Activated CD8-positive, alpha-beta memory T cell treated with anti-CD3 and anti-CD28 coated beads, Interleukin-2, amount 50 U/mL, for 48 hours (primary cell): ENCODE results near the gene COL17A1.

Source experiments
- DNase-seq: peaks from one replicate; pipeline ENCODE4 v3.0.0-alpha.2; 2020

COL17A1 gene

DNA sequence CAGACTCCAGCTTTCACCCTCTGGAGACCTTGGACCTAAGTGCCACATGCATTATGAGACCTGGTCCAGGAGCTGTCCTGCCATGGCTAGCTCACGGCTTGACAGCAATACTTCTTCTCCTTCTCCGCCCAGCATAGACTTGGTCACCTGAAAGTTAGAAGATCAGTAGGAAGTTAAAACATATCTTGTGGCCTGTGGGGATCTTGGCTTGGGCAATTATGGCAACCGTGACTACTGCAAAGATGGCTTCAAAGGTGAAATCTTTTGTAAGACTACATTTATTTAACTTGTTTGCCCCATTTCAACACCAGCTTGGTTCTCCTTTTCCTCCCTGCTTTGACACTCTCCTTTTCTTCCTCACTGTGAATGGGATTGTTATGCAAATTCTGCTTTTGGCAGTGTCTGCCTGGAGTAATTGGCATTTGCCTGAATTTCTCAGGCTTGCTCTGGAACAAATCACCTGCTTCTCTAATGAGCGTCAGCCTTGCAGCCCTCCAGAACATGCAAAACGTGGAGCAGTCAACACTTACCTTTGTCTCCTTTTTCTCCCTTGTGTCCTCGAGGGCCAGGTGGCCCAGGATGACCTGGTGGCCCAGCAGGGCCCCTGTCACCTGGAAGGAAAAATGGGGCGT is 53.4 kb downstream of the COL17A1 start:
- DNase-seq, result no peak

DNA sequence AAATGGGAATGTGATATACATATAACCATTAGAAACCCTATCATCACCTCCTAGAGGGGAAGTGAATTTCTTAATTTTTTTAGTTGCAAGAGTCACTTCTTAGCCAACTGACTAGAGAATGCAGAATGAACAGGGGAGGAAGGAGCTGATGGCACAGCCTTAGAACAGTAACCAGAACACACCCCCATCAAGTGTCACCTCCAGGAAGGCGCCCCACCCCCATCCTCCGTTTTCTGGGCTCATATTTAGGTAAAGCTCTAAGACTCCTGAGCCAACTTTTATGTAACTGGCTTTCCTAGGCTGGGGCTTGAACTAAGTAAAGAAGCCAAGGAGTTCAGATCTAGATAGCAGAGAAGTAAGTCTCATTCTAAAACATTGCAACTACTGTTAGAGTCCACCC is 54.0 kb downstream of the COL17A1 start:
- DNase-seq, result no peak

DNA sequence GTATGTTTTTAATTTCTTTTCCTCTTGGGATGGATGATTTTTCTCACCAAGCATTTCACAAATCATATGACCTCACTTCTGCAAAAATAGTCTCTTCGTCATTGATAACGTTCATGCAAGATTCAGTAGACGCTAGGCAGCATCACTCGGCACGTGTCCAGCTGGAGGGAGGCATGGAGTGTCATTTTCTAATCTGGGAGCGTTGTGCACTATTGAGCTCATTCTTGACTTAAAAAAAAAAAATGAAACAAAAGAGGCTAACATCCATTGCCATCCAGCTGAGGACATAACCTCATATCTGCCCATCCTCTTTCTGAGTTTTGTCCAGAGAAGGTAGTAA is 56.2 kb downstream of the COL17A1 start:
- no peak for DNase-seq

DNA sequence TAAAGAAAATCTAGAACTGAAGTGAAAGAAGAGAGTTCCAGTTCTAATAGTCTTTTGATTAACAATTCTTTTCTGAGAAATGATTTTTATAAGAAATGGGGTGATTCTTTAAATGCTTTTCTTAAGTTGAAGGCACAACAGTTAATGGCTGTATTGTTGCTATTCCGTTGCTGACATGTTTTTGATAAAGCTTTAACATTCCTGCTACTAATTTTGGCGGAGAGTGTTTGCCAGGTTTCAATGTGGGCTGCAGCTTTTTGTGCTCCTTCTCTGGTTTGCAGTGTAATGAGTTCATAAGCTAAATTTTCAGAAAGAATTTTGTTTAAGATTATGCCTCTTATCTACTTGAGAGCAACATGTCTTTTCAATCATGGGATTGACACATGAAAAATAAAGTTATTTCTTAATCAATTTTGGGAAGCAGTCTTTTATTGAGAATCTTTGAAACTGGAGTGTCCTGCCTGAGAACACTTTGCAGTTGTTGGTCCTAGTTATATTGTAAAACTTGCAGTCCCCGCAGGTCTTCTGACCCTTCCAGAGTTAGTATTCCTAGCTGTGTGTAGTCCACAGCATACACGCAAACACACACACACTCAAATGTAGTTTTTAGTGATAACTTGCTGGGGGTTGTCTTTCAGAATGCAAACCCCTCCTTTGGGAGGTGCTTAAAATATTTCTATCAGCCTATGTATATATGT is 56.7 kb downstream of the COL17A1 start:
- no peak for DNase-seq

DNA sequence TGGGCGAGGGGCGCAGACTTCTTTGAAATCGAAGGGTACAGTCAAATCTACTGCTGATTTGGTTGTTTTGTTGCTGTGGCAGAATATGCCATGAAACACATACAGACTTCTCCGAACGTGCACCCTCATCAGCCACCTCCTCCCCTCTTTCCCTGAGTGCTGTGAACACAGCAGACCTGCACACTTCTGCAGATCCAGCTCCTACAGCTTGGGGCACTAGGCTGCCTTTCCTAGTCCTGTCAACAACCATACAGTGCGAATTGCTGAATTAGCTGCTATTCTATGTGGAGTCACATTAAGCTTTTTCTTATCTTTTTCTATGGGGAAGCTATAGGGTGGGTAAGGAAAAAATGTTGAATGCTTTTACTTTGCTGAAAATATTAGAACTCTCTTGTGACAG is 57.5 kb downstream of the COL17A1 start:
- no peak for DNase-seq

DNA sequence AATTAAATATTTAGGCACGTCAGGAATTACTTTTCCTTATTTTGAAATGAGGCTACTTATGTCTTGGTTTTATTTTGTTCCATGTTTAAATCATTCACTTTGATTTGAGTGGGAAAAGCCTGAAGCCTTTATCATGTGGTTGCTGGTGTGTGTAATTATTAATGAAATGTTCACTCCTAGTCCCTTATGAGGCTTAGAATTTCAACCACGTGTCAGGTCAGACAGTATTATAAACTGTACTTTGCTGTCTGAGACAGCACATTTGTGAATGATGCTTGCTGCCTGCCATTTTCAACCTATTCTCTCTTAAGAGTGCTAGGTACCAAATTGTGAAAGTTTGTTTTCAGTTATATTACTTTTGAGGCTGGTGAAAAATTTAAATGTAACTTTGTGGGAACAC is 58.9 kb downstream of the COL17A1 start:
- no peak for DNase-seq

DNA sequence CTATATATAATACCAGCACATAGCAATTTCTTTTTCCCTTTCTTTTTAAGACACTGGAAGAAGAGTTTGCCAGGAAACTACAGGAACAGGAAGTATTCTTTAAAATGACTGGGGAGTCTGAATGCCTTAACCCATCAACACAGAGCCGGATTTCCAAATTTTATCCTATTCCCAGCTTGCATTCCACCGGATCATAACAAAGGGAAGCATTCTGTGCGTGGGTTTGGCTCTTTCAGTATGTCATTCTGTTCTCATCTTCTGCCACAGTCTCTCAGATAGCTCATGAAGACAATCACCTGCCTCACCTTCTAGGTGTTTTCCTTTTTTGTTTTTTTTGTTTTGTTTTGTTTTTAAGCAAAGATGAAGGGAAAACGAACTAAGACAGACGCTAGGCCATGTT is 60.2 kb downstream of the COL17A1 start:
- DNase-seq, result no peak

DNA sequence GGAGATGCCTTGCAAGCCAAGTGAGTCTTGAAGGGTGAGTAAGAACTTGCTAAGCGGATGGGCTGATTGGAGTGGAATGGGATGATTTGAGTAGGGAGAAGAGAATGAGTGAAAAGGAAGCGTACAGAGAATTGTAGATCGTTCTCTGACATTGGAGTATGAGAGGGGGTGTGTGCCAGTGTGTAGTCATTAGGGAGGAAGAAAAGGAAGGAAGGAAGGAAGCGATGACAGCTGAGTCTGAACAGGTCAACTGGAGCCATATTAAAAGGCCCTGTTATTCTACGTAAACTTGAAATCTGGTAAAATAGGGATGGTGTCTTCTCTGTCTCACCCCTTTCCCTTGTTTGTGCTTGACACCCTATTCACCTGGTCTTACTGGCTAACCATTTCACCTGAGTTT is 63.7 kb downstream of the COL17A1 start:
- no peak for DNase-seq

DNA sequence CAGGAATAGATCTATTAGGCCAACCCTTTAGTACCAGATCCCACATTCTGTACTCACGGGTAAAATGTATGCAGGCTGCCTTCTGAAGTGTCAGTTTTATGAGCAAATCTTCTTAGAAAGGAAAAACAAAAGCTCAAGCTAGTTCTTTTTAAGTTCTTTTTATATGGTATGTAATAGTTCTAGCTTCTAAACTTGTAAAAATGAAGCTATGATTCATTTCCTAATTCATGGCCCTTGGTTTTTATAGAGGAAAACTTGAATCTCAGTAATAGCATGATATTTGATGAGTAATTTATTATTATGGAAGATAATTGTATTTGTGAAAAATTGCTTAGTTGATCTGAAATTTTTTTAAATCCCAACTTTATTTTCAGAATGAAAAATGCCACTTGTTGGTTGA is 64.4 kb downstream of the COL17A1 start:
- no peak for DNase-seq

DNA sequence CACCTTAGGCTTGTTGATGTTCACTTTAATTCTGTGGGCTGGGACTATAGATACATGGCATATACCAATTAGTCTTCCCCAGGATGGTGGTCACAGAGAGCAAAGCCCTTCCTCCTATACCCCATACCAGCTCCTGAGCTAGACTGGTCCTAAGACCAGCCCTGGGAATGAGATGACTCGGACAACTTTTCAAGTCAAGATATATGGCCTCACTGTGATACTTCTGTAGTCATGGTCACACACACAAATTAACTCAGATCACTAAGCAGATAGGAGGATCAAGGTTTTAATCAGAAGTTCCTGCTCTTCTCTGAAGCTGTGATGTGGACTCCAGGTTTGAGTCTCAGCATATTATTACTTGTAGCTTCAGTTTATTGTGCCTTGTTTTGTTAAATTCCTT is 65.7 kb downstream of the COL17A1 start:
- no peak for DNase-seq

DNA sequence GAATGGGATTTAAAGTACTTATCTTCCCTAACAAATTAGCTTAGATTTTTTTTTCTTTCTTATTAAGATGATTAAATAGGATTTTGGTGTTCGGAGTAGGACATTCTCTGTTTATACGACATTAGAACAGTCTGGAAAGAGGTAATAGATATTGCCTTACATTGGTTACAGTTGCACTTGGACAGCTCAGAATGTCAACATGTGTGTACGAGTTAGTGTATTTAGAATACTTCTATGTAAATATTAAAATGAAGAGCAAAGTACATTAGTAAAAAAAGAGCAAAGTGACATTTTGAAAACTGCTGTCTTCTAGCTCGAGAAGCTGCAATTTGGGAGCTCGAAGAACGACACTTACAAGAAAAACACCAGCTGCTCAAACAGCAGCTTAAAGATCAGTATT is 67.2 kb downstream of the COL17A1 start:
- DNase-seq, result no peak

DNA sequence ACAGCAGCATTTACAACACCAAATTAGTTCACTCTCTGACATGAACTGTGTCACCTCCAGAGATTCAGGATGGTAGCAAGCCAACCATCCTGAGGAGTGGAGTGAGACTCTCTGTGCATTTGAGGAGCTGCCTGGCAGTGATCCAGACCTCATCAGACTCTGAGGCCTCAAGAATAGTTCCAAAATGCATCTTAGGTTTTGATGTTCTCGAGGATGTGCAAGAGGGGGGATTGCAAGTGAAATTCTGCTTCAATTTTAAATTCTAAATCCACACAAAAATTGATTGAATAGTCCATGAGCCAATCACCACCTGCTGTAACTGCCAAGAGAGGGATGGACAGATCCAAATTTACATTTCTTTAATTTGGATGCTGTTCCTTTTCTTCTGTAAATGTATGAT is 69.0 kb downstream of the COL17A1 start:
- no peak for DNase-seq

DNA sequence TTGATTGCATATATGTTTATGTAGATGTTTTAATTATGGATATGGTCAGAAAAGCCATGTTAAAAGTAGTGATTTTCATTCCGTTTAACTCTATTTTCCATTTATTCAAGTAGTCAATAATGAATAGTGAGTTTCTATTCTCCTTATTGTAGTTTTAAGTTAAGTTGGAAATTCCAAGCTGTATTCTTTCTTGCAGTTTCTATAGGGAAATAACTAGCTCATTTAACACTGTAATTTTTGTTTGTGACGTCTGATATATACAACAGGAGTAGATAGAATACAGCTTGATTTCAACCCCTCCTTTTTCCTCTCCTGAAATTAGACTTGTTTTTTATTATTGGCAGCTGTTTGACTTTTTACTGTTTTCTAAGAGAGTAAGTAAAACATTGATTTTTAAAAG is 71.5 kb downstream of the COL17A1 start:
- DNase-seq, result no peak

DNA sequence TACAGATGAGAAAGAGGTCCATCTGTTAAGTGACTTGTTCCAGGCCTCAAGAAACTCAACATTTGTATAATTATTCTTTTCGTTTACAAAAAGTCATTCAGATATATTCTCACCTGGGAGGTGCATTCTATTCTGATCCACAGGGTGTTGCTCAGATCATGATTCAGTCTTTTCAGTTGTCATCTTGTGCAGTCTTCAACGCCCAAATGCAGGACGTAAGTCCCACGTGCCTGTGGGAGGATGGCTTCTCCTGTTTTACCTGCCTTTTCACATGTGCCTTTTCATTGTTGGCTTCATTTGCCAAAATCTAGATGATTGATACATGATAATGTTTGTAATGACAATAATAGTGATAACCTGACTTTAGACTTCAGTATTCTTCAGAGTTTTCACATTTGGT is 72.2 kb downstream of the COL17A1 start:
- DNase-seq, result no peak

DNA sequence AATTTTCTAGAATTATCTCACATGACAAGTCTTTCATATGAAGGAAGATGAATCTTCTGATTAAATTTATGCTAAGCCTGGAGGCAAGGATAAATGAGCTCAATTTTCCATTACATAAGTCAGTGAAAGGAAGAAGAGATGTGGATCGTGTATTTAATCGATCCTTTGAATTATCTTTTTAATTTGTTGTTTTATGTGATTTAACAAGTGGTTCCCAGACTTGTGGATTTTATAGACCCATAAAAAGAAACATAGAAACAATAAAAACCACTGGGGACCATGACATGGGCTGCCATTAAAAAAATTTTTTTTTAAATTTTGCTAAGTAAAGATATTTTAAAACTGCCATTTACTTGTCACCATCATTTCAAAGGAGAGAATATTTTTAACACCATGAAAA is 73.8 kb downstream of the COL17A1 start:
- no peak for DNase-seq

DNA sequence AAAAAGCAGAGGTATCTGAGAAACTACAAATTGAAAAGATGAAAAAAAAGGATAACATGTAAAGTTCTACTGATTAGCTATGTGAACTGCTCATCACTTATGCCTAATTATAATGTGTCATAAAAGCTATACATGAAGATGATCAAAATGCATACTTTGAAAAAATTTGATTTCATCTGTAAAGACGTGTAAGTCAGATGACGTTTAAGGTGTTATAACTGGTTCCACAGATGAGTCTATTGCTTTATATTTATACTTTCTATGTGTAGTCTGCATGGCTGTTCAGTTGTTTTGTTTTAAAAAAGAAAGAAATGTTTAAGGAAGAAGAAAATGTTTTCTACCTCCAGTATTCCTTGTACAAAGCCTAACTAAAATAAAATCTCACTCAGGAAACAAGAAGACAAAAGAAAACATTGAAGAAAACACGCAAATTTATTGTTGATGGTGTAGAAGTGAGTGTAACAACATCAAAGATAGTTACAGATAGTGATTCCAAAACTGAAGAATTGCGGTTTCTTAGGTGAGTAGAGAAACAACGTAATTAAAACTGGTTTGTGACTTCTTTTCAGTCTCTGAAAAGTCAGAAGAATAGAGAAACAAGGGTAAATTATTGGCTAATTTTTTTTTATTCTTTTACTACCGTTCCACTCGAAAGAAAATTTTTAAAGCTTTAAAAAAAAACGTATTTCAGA is 80.4 kb downstream of the COL17A1 start:
- DNase-seq, result no peak

DNA sequence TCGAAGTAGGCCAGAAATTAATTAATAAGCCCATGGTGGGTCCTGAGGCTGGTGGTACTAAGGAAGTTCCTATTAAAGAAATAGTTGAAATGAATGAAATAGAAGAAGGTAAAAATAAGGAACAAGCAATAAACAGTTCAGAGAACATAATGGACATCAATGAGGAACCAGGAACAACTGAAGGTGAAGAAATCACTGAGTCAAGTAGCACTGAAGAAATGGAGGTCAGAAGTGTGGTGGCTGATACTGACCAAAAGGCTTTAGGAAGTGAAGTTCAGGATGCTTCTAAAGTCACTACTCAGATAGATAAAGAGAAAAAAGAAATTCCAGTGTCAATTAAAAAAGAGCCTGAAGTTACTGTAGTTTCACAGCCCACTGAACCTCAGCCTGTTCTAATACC is 82.8 kb downstream of the COL17A1 start:
- no peak for DNase-seq

DNA sequence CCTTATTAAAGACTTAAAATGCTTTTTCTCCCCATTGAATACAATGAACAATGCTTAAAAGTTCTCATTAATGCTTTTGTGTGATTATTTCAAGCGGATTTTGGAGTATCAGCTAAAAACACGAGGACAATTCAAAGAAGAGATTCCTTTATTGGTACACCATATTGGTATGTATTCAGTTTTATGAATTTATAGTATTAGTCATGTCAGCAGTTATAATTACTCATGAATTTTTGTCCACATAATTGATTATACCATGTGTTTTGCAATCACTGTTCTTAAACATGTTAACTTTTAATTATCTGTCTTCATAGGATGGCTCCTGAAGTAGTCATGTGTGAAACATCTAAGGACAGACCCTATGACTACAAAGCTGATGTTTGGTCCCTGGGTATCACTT is 86.9 kb downstream of the COL17A1 start:
- DNase-seq, result no peak

DNA sequence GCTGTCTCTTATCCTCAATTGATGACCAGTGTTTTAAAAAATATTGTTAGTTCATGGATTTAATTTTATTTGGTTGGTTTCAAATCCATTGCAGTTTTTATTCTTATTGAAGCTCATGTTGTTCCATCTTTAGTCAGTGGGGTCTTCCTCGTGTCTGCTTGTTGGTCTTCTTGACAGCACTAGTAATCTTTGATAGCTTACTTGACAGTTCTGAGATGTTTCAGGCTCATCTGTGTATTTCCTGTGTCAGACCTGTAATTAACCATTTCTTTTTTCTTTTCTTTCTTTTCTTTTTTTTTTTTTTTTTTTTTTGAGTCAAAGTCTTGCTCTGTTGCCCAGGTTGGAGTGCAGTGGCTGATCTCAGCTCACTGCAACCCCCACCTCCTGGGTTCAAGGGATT is 90.5 kb downstream of the COL17A1 start:
- DNase-seq, result no peak

DNA sequence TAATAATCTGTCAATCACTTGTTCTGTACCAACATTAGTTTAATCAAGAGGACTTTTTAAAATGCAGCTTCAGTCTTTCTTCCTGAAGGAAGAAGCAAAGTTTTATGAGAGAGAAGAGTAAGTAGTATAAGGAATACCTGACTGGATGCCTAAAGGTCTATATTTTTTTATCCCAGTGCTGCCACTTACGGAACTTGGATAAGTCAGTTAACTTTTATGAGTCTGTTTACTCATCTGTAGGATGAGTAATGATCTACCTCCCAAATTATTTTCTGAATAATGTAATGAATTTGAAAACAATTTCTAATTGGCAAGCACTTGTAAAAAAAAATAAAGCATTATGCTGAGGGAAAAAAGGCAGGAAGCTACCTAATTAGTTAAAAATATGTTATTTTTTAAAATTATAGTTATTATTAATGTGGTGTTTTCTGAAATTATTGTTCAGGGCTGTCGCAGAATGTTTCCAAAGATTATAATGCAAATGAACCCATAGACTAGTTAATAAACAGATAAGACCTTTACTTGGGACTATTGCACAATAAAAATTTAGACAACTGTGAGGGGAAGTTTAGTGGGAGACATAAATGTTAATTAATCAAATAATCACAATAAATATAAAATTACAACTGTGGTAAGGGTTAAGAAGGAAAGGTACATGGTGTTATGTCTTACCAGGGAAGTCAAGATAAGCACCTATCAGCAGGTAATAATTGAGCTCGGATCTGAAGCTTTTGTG is 94.1 kb downstream of the COL17A1 start:
- DNase-seq, result no peak

DNA sequence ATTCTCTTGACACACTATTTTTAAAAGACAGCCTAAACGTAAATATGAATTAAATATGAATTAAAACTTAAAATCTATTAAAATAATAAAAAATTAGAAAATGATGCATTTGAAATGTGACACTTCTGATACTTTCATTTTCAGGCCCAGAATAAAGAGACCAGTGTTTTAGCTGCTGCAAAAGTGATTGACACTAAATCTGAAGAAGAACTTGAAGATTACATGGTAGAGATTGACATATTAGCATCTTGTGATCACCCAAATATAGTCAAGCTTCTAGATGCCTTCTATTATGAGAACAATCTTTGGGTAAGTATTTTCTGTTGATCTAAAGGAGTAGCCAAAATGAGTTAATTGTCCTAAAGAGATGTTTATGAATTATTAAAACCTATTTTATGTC is 95.1 kb downstream of the COL17A1 start:
- no peak for DNase-seq

DNA sequence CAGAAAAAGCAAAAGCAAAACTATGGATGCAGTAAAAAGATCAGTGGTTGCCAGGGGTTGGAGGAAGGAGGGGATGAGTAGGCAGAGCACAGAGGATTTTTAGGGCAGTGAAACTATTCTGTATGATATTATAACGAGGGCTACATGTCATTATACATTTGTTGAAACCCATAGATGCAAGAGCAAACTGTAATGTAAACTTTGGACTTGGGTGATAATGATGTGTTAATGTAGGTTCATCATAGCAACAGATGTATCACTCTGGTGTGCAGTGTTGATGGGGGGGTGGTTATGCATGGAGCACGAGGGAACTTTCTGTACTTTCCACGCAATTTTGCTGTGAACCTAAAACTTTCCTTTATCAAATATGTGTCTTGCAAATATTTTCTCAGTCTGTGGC is 95.6 kb downstream of the COL17A1 start:
- no peak for DNase-seq

DNA sequence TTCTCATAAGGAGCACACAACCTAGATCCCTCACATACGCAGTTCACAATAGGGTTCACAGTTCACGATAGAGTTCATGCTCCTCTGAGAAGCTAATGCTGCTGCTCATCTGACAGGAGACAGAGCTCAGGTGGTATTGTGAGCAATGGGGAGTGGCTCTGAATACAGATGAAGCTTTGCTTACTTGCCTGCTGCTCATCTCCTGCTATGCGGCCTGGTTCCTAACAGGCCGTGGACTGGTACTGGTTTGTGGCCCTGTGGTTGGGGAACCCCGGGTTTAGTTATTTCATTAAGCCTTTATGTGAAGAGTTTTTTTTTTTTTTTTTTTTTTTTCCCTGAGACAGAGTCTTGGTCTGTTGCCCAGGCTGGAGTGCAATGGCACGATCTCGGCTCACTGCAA is 99.3 kb downstream of the COL17A1 start:
- no peak for DNase-seq

DNA sequence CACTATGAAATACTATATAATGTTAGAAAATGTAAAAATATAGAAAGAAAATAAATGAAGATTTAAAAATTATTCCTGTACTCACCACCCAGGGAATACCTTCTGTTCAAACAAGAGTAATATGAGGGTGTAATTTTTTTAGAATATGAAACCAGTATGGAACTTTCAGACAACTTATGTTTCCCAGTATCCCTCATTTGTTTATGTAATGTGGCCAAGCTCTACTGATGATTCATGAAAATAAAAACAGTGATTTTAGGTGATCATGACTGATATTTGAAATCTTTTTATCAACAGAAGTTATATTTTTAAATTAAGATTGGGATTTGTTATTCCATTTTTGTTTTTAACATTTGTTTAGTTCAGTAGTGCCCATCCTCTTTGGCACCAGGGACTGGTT is 100.0 kb downstream of the COL17A1 start:
- DNase-seq, result no peak
